Prostate gland (tissue), 2 donors: ENCODE results near the gene RELL1. TPM values are rescaled to one million over a fixed set of nuclear protein-coding genes. Genes with fewer than 3 reads are reported as not detected.

Experiments
- DNase-seq: peaks from one replicate; pipeline ENCODE4 v3.0.0-alpha.2; 2019; ENCODE audit warnings: low spot score
- H3K27ac ChIP-seq, 2 donors: fragments of 200-600 bp; sonication (generic); 2 replicates each; pipeline ENCODE4 v1.5.1; 2017 to 2019
- H3K27me3 ChIP-seq: fragments of 200-600 bp; sonication (generic); replicated peaks from 2 replicates; pipeline ENCODE4 v1.5.1; 2019; ENCODE audit not compliant: insufficient read depth
- H3K36me3 ChIP-seq, 2 donors: fragments of 200-600 bp; sonication (generic); 1 replicate in 1 of 2; 2 replicates in 1 of 2; pipeline versions ENCODE4 v1.5.1 to v1.8.1; 2017 to 2019
- H3K4me1 ChIP-seq: fragments of 200-600 bp; sonication (generic); replicated peaks from 2 replicates; pipeline ENCODE4 v1.5.1; 2019
- H3K4me3 ChIP-seq, 2 donors: fragments of 200-600 bp; sonication (generic); 2 replicates each; pipeline ENCODE4 v1.5.1; 2017 to 2019
- H3K9me3 ChIP-seq: fragments of 200-600 bp; sonication (generic); 2 replicates; pipeline ENCODE4 v1.5.1; 2017
- POLR2A ChIP-seq: fragments of 450-650 bp; IDR thresholded peaks from one replicate; pipeline ENCODE4 v1.6.1; 2016; ENCODE audit warnings: antibody characterized with exemption, mild to moderate bottlenecking
- POLR2AphosphoS5 ChIP-seq: sonication (generic); formaldehyde crosslinking; IDR thresholded peaks from one replicate; pipeline ENCODE4 v1.6.1; 2017; ENCODE audit warnings: antibody characterized with exemption
- WGBS: methylation state at CpG from one replicate; pipeline ENCODE4 v1.1.5; 2018; 5-methylcytosine and 5-hydroxymethylcytosine counted together
- intact Hi-C: fragments of 100-400 bp; cut with DNase I; formaldehyde crosslinking; loops from one replicate; pipeline ENCODE4 v1.14.2; 2022
- total RNA-seq, 2 donors: library from RNA; depleted of rRNA; stranded (reverse); fragments of >200 nt; gene quantifications; one replicate each; pipeline ENCODE4 v1.1.0, GENCODE V29; 2016
- TF ChIP-seq, protein P1 (sequence below), 4 experiments: fragments of 200-600 bp in 2 of 4; fragments of 450-650 bp in 2 of 4; sonication (generic) in 2 of 4; IDR thresholded peaks; 1 replicate in 3 of 4; 2 replicates in 1 of 4; pipeline ENCODE4 v1.5.1; 2016 to 2019; ENCODE audit warnings: antibody characterized with exemption in 4 of 4, mild to moderate bottlenecking in 2 of 4, moderate library complexity in 2 of 4

Gene RELL1
- total RNA-seq, 2 donors from 2014 or later, result 18.9 to 26.2 TPM

DNA sequence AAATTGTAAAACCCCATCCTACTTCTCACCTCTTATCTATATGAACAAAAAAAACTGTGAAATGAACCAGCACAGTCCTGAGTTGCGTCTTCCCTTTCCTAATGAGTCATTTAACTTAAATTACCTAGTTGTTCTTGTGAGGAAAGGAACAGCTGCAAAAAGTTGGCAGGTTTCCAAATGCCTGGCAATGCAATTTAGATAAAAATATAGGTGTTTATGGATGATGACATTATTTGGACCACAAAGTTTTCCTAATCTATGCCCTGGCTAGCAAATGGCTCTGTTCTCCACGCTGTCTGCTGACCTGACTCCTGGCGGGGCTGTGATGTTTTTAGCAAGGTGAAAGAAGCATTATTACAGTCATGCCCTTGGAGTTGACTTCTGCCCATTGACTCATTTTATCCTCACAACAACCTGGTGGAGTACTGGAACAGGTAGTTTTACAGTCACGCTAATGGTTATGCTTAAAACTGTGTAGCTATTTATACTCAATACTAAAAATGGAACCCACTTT is 29.8 kb upstream of the RELL1 start:
- WGBS, result 85% methylated on average over 4 of the region's 4 CpGs
- intact Hi-C loops, result no loop called here
- Histone ChIP-seq H3K27me3 (no peaks in the 10 kb centered on the region), H3K4me3 (no peak overlapping the region), H3K27ac (no peak overlapping the region), H3K36me3 (no peaks in the 10 kb centered on the region), H3K4me1 (no peaks in the 10 kb centered on the region), H3K9me3 (no peaks in the 10 kb centered on the region)
- no peak for DNase-seq
- TF ChIP-seq, protein P1, sequence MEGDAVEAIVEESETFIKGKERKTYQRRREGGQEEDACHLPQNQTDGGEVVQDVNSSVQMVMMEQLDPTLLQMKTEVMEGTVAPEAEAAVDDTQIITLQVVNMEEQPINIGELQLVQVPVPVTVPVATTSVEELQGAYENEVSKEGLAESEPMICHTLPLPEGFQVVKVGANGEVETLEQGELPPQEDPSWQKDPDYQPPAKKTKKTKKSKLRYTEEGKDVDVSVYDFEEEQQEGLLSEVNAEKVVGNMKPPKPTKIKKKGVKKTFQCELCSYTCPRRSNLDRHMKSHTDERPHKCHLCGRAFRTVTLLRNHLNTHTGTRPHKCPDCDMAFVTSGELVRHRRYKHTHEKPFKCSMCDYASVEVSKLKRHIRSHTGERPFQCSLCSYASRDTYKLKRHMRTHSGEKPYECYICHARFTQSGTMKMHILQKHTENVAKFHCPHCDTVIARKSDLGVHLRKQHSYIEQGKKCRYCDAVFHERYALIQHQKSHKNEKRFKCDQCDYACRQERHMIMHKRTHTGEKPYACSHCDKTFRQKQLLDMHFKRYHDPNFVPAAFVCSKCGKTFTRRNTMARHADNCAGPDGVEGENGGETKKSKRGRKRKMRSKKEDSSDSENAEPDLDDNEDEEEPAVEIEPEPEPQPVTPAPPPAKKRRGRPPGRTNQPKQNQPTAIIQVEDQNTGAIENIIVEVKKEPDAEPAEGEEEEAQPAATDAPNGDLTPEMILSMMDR (IDR thresholded peaks at IDR 0.05), result no peak
- TF ChIP-seq POLR2A, result no peak
- no peak for TF ChIP-seq POLR2AphosphoS5

DNA sequence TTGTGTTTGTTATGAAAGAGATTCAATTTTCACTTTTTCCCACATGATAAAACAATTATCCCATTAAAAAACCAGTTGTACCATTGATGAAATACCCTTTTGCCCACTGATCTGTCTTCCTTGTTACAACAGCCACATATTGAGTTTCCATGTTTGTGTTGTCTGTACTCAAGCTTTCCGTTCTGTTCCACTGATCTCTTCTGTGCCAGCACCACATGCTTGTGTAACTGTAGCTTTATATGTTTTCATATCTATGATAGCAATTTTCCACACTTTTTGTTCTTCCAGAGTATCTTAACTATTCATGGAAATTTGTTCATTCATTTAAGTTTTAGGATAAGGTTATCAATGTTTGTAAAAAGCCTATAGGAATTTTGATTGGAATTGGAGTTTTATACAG is 24.3 kb upstream of the RELL1 start:
- intact Hi-C loops, result no loop called here
- no peaks in the 10 kb centered on the region for H3K36me3 ChIP-seq
- H3K27ac ChIP-seq, result no peak overlapping the region
- DNase-seq, result no peak
- no peak overlapping the region for H3K4me3 ChIP-seq
- WGBS, result 56% methylated on average over 1 of the region's 1 CpG
- no peaks in the 10 kb centered on the region for H3K27me3 ChIP-seq
- no peaks in the 10 kb centered on the region for H3K4me1 ChIP-seq
- TF ChIP-seq, protein P1 (IDR thresholded peaks at IDR 0.05), result no peak
- no peak for TF ChIP-seq POLR2AphosphoS5
- no peak for TF ChIP-seq POLR2A
- no peaks in the 10 kb centered on the region for H3K9me3 ChIP-seq

DNA sequence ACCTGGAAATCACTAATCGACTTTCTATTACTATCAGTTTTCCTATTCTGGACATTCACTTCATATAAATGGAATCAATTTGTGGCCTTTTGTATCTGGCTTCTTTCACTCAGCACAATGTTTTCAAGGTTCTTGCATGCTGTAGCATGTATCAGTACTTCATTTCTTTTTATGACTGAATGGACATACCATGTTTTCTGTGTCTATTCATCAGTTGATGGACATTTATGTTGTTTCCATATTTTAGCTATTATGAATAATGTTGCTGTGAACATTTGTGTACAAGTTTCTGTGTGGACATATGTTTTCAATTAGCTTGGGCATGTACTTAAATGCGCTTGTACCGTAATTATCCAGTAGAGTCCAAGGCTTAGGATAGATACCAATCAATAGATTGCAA is 19.9 kb upstream of the RELL1 start:
- WGBS, result 92% methylated on average over 3 of the region's 3 CpGs
- intact Hi-C loops, result no loop called here
- Histone ChIP-seq H3K27ac (no peak overlapping the region), H3K9me3 (no peaks in the 10 kb centered on the region), H3K4me3 (no peak overlapping the region), H3K4me1 (no peaks in the 10 kb centered on the region), H3K36me3 (no peaks in the 10 kb centered on the region), H3K27me3 (no peaks in the 10 kb centered on the region)
- DNase-seq, result no peak
- no peak for TF ChIP-seq POLR2A
- TF ChIP-seq, protein P1 (IDR thresholded peaks at IDR 0.05), result no peak
- TF ChIP-seq POLR2AphosphoS5, result no peak

DNA sequence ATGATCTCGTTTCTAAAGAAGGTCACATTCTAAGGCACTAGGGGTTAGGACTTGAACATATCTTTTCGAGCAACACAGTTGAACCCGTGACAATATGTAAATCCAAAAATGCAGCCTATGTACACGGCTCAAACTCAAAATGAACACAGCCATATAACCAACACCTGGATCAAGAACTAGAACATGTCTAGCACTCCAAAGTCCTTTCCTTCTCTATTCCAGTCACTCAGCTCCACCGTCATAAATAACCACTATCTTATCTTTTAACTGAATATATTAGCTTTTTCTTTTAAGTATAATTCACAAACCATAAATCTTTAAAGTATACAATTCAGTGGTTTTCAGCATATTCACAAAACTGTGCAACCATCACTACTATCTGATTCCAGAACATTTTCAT is 19.4 kb upstream of the RELL1 start:
- 95% methylated on average over 5 of the region's 5 CpGs for WGBS
- intact Hi-C loops, result no loop called here
- H3K9me3 ChIP-seq, result no peaks in the 10 kb centered on the region

More for the DNA sequence above, 19.4 kb upstream of the RELL1 start:
- Histone ChIP-seq H3K27ac (no peak overlapping the region), H3K4me3 (no peak overlapping the region), H3K36me3 (no peaks in the 10 kb centered on the region), H3K4me1 (no peaks in the 10 kb centered on the region), H3K27me3 (no peaks in the 10 kb centered on the region)
- no peak for DNase-seq
- TF ChIP-seq POLR2A (no peak), POLR2AphosphoS5 (no peak)
- TF ChIP-seq, protein P1 (IDR thresholded peaks at IDR 0.05), result no peak
